AG04449 (cell line): ENCODE data around the gene PSMA2.

ENCODE experiments used
- CTCF ChIA-PET: fragments of 350-600 bp; formaldehyde crosslinking; extraction: SDS; loops from one replicate; lab custom pipeline; 2021; ENCODE audit warnings: antibody characterized with exemption; lab: Yijun Ruan, JAX
- POLR2A ChIA-PET: fragments of 400-600, 350-600 bp; formaldehyde crosslinking; extraction: SDS; loops from one replicate; lab custom pipeline; 2020; ENCODE audit warnings: antibody characterized with exemption, inconsistent platforms; lab: Yijun Ruan, JAX
- DNase-seq: peaks from one replicate; pipeline ENCODE4 v3.0.0-alpha.2; 2010; ENCODE audit warnings: low read depth, low spot score
- H3K4me3 ChIP-seq: 2 replicates; pipeline ENCODE4 v1.5.1; 2011; ENCODE audit warnings: low read depth, mild to moderate bottlenecking, control low read depth, low read length
- TF ChIP-seq, protein P1 (sequence below): IDR thresholded peaks from one replicate; pipeline ENCODE4 v1.5.1; 2011; ENCODE audit warnings: mild to moderate bottlenecking, moderate library complexity, low read length, control low read depth, inconsistent platforms; ENCODE audit not compliant: insufficient read depth; ENCODE audit errors: missing control alignments

The PSMA2 gene

DNA sequence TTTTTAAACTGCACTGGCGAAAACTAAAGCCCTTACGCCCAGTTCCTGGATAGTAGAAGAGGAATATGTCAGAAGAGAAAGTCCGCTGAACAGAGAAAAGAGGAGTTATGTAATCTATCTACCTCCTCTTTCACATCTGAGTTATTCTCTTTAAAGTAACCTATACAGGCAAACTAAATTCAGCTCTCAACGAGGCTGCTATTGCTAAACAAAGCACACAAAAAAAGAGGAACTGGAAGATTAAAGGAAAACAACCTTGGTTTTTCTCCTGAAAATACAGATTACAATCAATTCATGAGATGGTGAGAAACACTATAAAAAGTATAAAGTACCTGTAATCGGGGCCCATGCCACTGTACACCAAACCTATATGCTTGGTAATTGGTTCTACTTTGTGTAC lies 5.8 kb downstream of the PSMA2 start:
- DNase-seq, result no peak
- ChIA-PET POLR2A (no interaction called here), CTCF (interaction anchor here (1.0 to 1.6 kb wide), 3 partner anchors 11 to 985 kb away, joined by 3 to 9 read pairs (median 4); no protein-coding TSS in a partner anchor)
- H3K4me3 ChIP-seq, result no peak overlapping the region
- TF ChIP-seq, protein P1, sequence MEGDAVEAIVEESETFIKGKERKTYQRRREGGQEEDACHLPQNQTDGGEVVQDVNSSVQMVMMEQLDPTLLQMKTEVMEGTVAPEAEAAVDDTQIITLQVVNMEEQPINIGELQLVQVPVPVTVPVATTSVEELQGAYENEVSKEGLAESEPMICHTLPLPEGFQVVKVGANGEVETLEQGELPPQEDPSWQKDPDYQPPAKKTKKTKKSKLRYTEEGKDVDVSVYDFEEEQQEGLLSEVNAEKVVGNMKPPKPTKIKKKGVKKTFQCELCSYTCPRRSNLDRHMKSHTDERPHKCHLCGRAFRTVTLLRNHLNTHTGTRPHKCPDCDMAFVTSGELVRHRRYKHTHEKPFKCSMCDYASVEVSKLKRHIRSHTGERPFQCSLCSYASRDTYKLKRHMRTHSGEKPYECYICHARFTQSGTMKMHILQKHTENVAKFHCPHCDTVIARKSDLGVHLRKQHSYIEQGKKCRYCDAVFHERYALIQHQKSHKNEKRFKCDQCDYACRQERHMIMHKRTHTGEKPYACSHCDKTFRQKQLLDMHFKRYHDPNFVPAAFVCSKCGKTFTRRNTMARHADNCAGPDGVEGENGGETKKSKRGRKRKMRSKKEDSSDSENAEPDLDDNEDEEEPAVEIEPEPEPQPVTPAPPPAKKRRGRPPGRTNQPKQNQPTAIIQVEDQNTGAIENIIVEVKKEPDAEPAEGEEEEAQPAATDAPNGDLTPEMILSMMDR, result no peak

DNA sequence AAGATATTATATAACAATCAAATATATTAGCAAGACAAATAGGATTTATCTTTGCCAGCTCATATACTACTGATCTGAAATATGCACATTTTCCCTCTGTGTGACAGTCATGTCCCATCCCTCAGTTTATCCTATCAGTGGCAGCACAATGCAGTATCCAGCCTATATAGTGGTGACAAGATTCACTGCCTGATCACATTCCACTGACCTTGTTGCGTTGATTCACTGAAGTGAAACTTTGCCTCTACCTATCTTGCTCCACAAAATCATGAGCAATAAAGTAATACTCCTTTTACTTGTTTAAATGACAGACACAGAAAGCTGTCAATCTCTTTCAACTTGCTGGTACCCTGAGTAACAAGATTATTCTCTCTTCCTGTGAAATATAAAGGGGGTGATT lies 6.3 kb downstream of the PSMA2 start:
- CTCF ChIA-PET, result interaction anchor here (1.0 to 2.6 kb wide), 4 partner anchors 10 to 336 kb away, joined by 3 to 11 read pairs (median 7); no protein-coding TSS in a partner anchor

DNA sequence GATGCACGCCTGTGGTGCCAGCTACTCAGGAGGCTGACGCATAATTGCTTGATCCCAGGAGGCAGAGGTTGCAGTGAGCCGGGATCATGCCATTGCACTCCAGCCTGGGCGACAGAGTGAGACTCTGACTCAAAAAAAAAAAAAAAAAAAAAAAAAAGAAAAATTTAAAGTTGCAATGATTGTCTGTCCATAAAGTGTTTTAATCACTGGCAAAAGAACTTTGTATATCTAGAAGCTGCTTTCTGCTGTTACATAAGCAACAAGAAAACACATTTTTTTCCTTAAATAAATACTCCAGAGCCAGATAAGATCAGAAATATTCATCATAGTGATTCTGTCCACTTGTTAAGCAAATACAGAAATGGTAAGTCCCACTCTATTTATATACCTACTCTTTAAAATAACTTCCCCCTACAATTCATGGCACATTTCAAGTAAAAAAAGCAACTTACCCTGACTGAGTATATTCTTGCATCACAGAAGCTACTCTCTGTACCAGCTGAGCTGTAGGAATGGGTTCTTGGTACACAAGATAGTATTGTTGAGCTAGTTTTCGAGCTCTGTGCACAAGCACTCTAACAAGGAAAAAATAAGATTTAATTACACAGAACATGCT lies 7.6 kb downstream of the PSMA2 start:
- POLR2A ChIA-PET, result no interaction called here
- no peak for DNase-seq
- H3K4me3 ChIP-seq, result no peak overlapping the region
- TF ChIP-seq, protein P1, result no peak
- CTCF ChIA-PET, result interaction anchor here (0.7 to 2.6 kb wide), 6 partner anchors 9 to 338 kb away, joined by 3 to 11 read pairs (median 4); no protein-coding TSS in a partner anchor

More for the DNA sequence above, 6.3 kb downstream of the PSMA2 start:
- no peak for DNase-seq
- POLR2A ChIA-PET, result no interaction called here
- TF ChIP-seq, protein P1, result no peak
- no peak overlapping the region for H3K4me3 ChIP-seq

DNA sequence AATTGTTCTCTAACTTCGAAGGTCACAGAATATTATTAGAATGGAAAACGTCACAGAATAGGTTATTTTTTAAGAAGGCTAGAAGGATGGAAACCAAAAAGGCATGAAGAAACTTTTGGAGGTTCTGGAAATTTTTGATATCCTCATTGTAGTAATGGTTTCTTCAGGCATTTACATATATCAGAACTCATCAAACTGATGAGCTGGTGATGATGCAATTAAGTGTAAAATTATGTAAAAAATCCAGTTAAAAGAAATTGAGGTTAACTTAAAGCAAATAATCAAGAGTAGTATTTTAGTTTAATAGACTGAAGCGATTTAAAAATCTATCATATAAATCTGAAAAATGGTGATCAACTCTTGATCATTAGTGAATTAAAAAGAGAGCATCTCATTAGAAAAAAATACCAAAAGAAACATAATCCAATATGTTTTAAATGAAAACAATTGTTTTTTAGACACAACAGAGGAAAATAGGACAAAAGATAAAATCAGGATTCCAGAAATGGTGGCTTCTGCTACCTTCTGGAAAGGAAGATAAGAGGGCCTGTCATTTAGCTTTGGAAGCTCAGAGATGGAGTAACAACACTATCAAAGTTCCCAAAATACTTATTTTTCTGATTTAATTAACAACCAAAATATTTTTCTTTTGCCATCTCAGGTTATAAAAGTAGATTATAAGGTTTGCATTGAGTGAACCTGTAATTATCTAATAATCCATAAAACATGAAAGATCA lies 9.8 kb downstream of the PSMA2 start:
- no peak overlapping the region for H3K4me3 ChIP-seq
- TF ChIP-seq, protein P1, result no peak
- DNase-seq, result no peak
- CTCF ChIA-PET, result interaction anchor here (1.2 to 1.7 kb wide), 4 partner anchors 10 to 23 kb away, joined by 3 to 5 read pairs (median 3); partner anchors contain the start of genes MRPL32 and PSMA2
- POLR2A ChIA-PET, result no interaction called here

DNA sequence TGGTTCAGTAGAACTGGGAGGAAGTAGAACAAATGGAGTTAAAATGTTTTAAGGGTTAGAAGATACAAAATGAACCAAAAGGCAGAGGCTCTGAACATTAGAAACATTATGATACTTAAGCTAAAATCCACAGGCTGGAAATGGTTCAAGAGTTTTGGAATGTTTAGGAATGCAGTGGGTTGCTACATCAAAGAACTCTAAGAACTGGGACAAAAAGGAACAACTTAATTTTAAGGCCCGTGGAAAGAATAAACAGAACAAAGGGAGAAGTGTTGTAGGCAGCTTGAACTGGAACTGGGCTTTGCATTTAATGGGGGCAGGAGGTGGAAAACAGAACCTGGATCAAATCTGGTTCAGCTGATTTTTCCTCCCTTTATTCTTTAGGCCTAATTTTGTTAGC lies 16.6 kb downstream of the PSMA2 start:
- DNase-seq, result no peak
- ChIA-PET POLR2A (interaction anchor here (0.6 kb wide), 1 partner anchor 15 kb away, joined by 3 read pairs; no protein-coding TSS in a partner anchor), CTCF (interaction anchor here (1.0 to 2.1 kb wide), 4 partner anchors 11 to 975 kb away, joined by 3 to 7 read pairs (median 5); partner anchors contain the start of genes MRPL32 and PSMA2)
- TF ChIP-seq, protein P1, result no peak
- no peak overlapping the region for H3K4me3 ChIP-seq
